Nephron progenitor cell (in vitro differentiated cells): ENCODE data around the gene FHDC1.

Experiments
- DNase-seq: peaks from one replicate; pipeline ENCODE4 v3.0.0; 2021
- H3K27ac Mint-ChIP-seq: 2 replicates; pipeline ENCODE4 v1.8.0; 2021; ENCODE audit warnings: mild to moderate bottlenecking, moderate library complexity, mixed read lengths
- H3K27me3 Mint-ChIP-seq: 2 replicates; pipeline ENCODE4 v1.8.0; 2021; ENCODE audit warnings: mild to moderate bottlenecking, low read depth, mixed read lengths; ENCODE audit not compliant: poor library complexity
- H3K36me3 Mint-ChIP-seq: 2 replicates; pipeline ENCODE4 v1.8.0; 2021; ENCODE audit warnings: low read depth, mixed read lengths
- H3K4me1 Mint-ChIP-seq: 2 replicates; pipeline ENCODE4 v1.8.0; 2021; ENCODE audit warnings: mixed read lengths
- H3K4me3 Mint-ChIP-seq: 2 replicates; pipeline ENCODE4 v1.8.0; 2021; ENCODE audit warnings: mild to moderate bottlenecking, moderate library complexity, mixed read lengths
- H3K9me3 Mint-ChIP-seq: 2 replicates; pipeline ENCODE4 v1.8.0; 2021; ENCODE audit warnings: mild to moderate bottlenecking, moderate library complexity, mixed read lengths
- TF ChIP-seq, protein P1 (sequence below): fragments of 200-600 bp; sonication (generic); IDR thresholded peaks from 2 replicates; pipeline ENCODE4 v1.5.0; 2021; ENCODE audit warnings: antibody characterized with exemption

The FHDC1 gene

DNA sequence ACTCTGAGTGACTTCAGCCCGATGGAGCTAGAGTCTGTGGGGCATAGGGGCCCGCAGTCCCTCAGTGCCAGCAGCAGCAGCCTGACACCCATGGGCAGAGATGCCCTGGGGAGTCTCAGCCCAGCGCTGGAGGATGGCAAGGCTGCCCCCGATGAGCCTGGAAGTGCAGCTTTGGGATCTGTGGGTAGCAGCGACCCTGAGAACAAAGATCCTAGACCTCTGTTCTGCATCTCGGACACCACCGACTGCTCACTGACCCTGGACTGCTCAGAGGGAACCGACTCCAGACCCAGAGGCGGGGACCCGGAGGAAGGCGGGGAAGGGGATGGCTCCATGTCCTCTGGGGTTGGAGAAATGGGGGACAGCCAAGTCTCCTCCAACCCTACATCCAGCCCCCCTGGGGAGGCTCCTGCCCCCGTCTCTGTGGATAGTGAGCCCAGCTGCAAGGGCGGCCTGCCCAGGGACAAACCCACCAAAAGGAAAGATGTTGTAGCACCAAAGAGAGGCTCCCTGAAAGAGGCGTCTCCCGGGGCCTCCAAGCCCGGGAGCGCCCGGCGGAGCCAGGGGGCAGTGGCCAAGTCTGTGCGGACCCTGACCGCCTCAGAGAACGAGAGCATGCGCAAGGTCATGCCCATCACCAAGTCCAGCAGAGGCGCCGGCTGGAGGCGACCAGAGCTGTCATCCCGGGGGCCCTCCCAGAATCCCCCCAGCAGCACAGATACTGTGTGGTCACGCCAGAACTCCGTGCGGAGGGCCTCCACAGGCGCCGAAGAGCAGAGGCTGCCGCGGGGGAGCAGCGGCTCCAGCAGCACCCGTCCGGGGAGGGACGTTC lies 39.5 kb downstream of the FHDC1 start:
- H3K36me3 Mint-ChIP-seq, result peaks cover 4% of the 10 kb centered on the region
- TF ChIP-seq, protein P1, sequence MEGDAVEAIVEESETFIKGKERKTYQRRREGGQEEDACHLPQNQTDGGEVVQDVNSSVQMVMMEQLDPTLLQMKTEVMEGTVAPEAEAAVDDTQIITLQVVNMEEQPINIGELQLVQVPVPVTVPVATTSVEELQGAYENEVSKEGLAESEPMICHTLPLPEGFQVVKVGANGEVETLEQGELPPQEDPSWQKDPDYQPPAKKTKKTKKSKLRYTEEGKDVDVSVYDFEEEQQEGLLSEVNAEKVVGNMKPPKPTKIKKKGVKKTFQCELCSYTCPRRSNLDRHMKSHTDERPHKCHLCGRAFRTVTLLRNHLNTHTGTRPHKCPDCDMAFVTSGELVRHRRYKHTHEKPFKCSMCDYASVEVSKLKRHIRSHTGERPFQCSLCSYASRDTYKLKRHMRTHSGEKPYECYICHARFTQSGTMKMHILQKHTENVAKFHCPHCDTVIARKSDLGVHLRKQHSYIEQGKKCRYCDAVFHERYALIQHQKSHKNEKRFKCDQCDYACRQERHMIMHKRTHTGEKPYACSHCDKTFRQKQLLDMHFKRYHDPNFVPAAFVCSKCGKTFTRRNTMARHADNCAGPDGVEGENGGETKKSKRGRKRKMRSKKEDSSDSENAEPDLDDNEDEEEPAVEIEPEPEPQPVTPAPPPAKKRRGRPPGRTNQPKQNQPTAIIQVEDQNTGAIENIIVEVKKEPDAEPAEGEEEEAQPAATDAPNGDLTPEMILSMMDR, result no peak
- no peak overlapping the region for H3K4me3 Mint-ChIP-seq
- H3K9me3 Mint-ChIP-seq, result no peaks in the 10 kb centered on the region
- no peaks in the 10 kb centered on the region for H3K4me1 Mint-ChIP-seq
- DNase-seq, result no peak
- peaks cover 4% of the 10 kb centered on the region for H3K27me3 Mint-ChIP-seq
- no peak overlapping the region for H3K27ac Mint-ChIP-seq

GRCh38 chr4:152976212-152976761 lies 40.2 kb downstream of the FHDC1 start:
- H3K27ac Mint-ChIP-seq, result no peak overlapping the region
- H3K4me1 Mint-ChIP-seq, result no peaks in the 10 kb centered on the region
- H3K36me3 Mint-ChIP-seq, result no peaks in the 10 kb centered on the region
- no peaks in the 10 kb centered on the region for H3K27me3 Mint-ChIP-seq
- TF ChIP-seq, protein P1, result no peak
- no peak overlapping the region for H3K4me3 Mint-ChIP-seq
- DNase-seq, result no peak
- no peaks in the 10 kb centered on the region for H3K9me3 Mint-ChIP-seq

DNA sequence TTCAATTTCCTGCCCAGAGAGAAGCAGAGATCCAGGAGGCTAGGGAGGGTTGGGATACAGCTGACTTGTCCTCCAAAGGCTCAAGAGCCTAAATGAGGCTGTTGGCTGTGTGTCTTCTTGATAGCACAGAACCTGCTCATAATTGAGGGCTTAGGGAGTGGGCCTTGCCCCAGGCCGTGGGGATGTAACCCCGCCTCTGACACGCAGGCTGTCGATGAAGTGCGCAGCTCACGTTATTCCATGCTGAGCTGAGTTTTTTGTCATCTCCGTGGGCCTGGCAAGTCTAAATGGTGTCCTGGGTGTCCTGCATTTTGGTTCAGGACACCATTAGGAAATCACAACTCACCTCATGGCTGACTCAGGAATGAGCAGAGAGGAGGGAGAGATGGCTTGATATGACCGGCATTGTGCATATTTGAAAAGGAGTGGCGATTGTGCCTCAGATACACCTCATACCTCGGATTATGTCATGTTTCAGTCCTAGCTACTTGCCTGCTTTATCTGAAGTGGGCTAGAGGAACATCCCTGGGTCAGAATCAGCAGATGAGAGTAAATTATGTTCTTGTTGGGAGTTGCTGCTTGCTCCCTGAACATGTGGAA lies 43.7 kb downstream of the FHDC1 start:
- Mint-ChIP-seq H3K27ac (no peak overlapping the region), H3K36me3 (no peaks in the 10 kb centered on the region), H3K4me3 (no peak overlapping the region), H3K9me3 (no peaks in the 10 kb centered on the region), H3K27me3 (peaks cover 2% of the 10 kb centered on the region), H3K4me1 (no peaks in the 10 kb centered on the region)
- no peak for DNase-seq
- TF ChIP-seq, protein P1, result no peak

GRCh38 chr4:152981278-152981677 lies 45.2 kb downstream of the FHDC1 start:
- H3K27ac Mint-ChIP-seq, result no peak overlapping the region
- no peaks in the 10 kb centered on the region for H3K4me1 Mint-ChIP-seq
- H3K36me3 Mint-ChIP-seq, result no peaks in the 10 kb centered on the region

GRCh38 chr4:152981842-152982241 lies 45.7 kb downstream of the FHDC1 start:
- no peak overlapping the region for H3K27ac Mint-ChIP-seq
- no peak for DNase-seq
- no peaks in the 10 kb centered on the region for H3K4me1 Mint-ChIP-seq
- H3K4me3 Mint-ChIP-seq, result no peak overlapping the region
- TF ChIP-seq, protein P1, result no peak
- H3K27me3 Mint-ChIP-seq, result peaks cover 7% of the 10 kb centered on the region
- no peaks in the 10 kb centered on the region for H3K9me3 Mint-ChIP-seq
- H3K36me3 Mint-ChIP-seq, result no peaks in the 10 kb centered on the region

More at GRCh38 chr4:152981278-152981677, 45.2 kb downstream of the FHDC1 start:
- Mint-ChIP-seq H3K9me3 (no peaks in the 10 kb centered on the region), H3K27me3 (peaks cover 7% of the 10 kb centered on the region), H3K4me3 (no peak overlapping the region)
- TF ChIP-seq, protein P1, result no peak
- no peak for DNase-seq
